ENCODE data around the gene YWHAQ. TPM values are rescaled to one million over a fixed set of nuclear protein-coding genes. Genes with fewer than 3 reads are reported as not detected.

Gene YWHAQ
- total RNA-seq, 1 donor from 2014 or later, result 518 TPM

- no peak overlapping the region for H3K27ac Mint-ChIP-seq (ENCODE audit: unreplicated experiment)
- H3K27me3 Mint-ChIP-seq (ENCODE audit: low read depth), result peaks cover 9% of the 10 kb centered on the region
- no peak overlapping the region for H3K4me3 Mint-ChIP-seq
- no peaks in the 10 kb centered on the region for H3K9me3 Mint-ChIP-seq
- no peaks in the 10 kb centered on the region for H3K36me3 Mint-ChIP-seq (ENCODE audit: low read depth)
- TF ChIP-seq CTCF (conservative IDR thresholded peaks at IDR 0.05), result no peak
- no peak for DNase-seq (ENCODE audit: low read depth, low spot score)
- no peaks in the 10 kb centered on the region for H3K4me1 Mint-ChIP-seq
These were observed 35.1 kb upstream of the YWHAQ start for GRCh38 chr2:9665898-9666297.

- no peak overlapping the region for H3K27ac Mint-ChIP-seq (ENCODE audit: unreplicated experiment)
These were observed 33.6 kb upstream of the YWHAQ start for GRCh38 chr2:9664365-9664764.

GRCh38 chr2:9663008-9663879 is 32.4 kb upstream of the YWHAQ start:
- H3K27me3 Mint-ChIP-seq (ENCODE audit: low read depth), result peaks cover 9% of the 10 kb centered on the region
- no peaks in the 10 kb centered on the region for H3K4me1 Mint-ChIP-seq
- H3K9me3 Mint-ChIP-seq, result no peaks in the 10 kb centered on the region
- no peaks in the 10 kb centered on the region for H3K36me3 Mint-ChIP-seq (ENCODE audit: low read depth)
- H3K27ac Mint-ChIP-seq (ENCODE audit: unreplicated experiment), result no peak overlapping the region
- DNase-seq (ENCODE audit: low read depth, low spot score), result no peak
- no peak for TF ChIP-seq CTCF (conservative IDR thresholded peaks at IDR 0.05)
- no peak overlapping the region for H3K4me3 Mint-ChIP-seq

More at GRCh38 chr2:9664365-9664764, 33.6 kb upstream of the YWHAQ start:
- H3K27me3 Mint-ChIP-seq (ENCODE audit: low read depth), result peaks cover 9% of the 10 kb centered on the region
- DNase-seq (ENCODE audit: low read depth, low spot score), result no peak
- no peaks in the 10 kb centered on the region for H3K9me3 Mint-ChIP-seq
- no peak for TF ChIP-seq CTCF (conservative IDR thresholded peaks at IDR 0.05)
- H3K4me1 Mint-ChIP-seq, result no peaks in the 10 kb centered on the region
- no peak overlapping the region for H3K4me3 Mint-ChIP-seq
- no peaks in the 10 kb centered on the region for H3K36me3 Mint-ChIP-seq (ENCODE audit: low read depth)

- H3K4me1 Mint-ChIP-seq, result peaks cover 7% of the 10 kb centered on the region
- H3K27me3 Mint-ChIP-seq (ENCODE audit: low read depth), result peaks cover 9% of the 10 kb centered on the region
- H3K27ac Mint-ChIP-seq (ENCODE audit: unreplicated experiment), result no peak overlapping the region
- no peak overlapping the region for H3K4me3 Mint-ChIP-seq
- no peaks in the 10 kb centered on the region for H3K9me3 Mint-ChIP-seq
- H3K36me3 Mint-ChIP-seq (ENCODE audit: low read depth), result no peaks in the 10 kb centered on the region
- TF ChIP-seq CTCF (conservative IDR thresholded peaks at IDR 0.05), result no peak
- DNase-seq (ENCODE audit: low read depth, low spot score), result no peak
These were observed 30.5 kb upstream of the YWHAQ start for GRCh38 chr2:9661261-9661660.

GRCh38 chr2:9660781-9661180 is 30.0 kb upstream of the YWHAQ start:
- H3K27ac Mint-ChIP-seq (ENCODE audit: unreplicated experiment), result peak overlapping the region; percentile 60
- H3K27me3 Mint-ChIP-seq (ENCODE audit: low read depth), result peaks cover 9% of the 10 kb centered on the region

More at GRCh38 chr2:9660781-9661180, 30.0 kb upstream of the YWHAQ start:
- peaks cover 11% of the 10 kb centered on the region for H3K4me1 Mint-ChIP-seq
- no peaks in the 10 kb centered on the region for H3K9me3 Mint-ChIP-seq
- no peak for TF ChIP-seq CTCF (conservative IDR thresholded peaks at IDR 0.05)
- H3K36me3 Mint-ChIP-seq (ENCODE audit: low read depth), result no peaks in the 10 kb centered on the region
- H3K4me3 Mint-ChIP-seq, result no peak overlapping the region
- DNase-seq (ENCODE audit: low read depth, low spot score), result no peak
